HuH-7.5 (cell line): ENCODE results near the gene NOX5.

ENCODE experiments used
- DNase-seq: peaks from one replicate; pipeline ENCODE4 v3.0.0; 2011; ENCODE audit warnings: low spot score

Gene NOX5

GRCh38 chr15:69018951-69019350 is 4.5 kb downstream of the NOX5 start:
- no peak for DNase-seq

GRCh38 chr15:69021895-69022294 is 7.4 kb downstream of the NOX5 start:
- DNase-seq, result no peak

- DNase-seq, result no peak
Measured at GRCh38 chr15:69025320-69025719, 10.8 kb downstream of the NOX5 start.

GRCh38 chr15:69026355-69026754 is 11.9 kb downstream of the NOX5 start:
- DNase-seq, result no peak

- no peak for DNase-seq
Measured at GRCh38 chr15:69027976-69028518, 13.6 kb downstream of the NOX5 start.

DNA sequence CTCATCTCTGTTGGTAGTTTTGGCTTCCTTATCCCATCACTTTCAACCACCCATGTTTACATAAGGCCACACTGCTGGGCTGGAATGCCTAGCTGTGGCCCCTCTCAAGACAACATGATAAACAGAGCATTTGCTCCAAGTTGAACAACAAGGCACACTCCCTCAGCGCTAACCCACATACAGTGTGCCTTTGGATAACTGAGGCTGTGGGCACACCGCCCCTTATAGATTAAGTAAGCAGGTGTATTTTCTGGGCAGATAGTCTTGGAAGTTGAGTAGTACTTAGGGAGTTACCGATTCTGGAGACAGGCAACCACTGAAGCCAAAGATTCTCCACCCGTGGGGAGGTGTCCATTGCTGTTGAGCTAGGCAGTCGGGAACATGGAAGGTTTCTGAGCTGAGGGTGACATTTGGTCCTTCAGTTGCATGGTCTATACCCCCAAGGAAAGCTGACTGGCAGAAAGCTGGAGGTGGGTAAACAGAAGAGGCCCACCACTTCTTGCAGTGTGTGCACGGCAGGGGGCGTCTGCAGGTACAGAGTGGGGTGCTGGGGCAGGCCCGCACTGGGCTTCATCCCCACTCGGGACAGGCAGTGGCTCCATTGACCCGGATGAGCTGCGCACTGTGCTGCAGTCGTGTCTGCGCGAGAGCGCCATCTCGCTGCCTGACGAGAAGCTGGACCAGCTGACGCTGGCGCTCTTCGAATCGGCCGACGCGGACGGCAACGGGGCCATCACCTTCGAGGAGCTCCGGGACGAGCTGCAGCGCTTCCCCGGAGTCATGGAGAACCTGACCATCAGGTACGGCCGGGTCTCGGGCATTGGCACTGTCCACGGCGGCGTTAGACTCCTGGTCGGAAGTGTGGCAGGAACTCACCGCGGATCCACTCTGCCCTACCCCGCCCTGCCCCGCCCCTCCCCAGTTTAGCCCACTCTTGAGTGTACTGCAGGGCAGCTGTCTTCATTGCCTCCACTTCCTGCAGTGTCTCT is 16.8 kb downstream of the NOX5 start:
- peak; percentile 76 for DNase-seq

GRCh38 chr15:69032031-69032430 is 17.5 kb downstream of the NOX5 start:
- DNase-seq, result no peak

DNA sequence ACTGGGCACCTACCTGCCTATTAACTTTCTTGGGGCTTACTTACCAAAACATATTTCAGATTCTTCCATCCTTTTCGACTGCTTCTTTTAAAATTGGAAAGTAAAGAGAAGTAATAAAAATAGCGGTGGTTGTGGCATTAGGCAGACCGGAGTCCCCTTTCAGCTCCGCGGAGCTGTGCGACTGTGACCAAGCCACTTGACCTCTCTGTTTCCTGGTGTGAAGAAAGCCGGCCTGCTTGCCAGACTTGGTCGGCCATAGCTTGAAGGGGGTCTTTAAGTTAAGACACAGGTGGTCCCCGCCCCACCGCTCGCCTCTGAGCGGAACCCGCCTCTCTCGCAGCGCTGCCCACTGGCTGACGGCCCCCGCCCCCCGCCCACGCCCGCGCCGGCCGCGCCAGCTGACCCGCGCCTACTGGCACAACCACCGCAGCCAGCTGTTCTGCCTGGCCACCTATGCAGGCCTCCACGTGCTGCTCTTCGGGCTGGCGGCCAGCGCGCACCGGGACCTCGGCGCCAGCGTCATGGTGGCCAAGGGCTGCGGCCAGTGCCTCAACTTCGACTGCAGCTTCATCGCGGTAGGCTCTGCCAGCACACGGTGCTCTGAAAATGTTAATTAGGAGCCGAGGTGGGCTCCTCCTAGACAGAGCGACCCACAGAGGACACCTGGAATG is 18.3 kb downstream of the NOX5 start:
- no peak for DNase-seq

GRCh38 chr15:69034352-69034751 is 19.9 kb downstream of the NOX5 start:
- no peak for DNase-seq

- DNase-seq, result peak; percentile 82
Measured at GRCh38 chr15:69035205-69035917, 20.9 kb downstream of the NOX5 start.

- no peak for DNase-seq
Measured at GRCh38 chr15:69035918-69036258, 21.4 kb downstream of the NOX5 start.

- DNase-seq, result no peak
Measured at GRCh38 chr15:69036826-69037225, 22.3 kb downstream of the NOX5 start.

DNA sequence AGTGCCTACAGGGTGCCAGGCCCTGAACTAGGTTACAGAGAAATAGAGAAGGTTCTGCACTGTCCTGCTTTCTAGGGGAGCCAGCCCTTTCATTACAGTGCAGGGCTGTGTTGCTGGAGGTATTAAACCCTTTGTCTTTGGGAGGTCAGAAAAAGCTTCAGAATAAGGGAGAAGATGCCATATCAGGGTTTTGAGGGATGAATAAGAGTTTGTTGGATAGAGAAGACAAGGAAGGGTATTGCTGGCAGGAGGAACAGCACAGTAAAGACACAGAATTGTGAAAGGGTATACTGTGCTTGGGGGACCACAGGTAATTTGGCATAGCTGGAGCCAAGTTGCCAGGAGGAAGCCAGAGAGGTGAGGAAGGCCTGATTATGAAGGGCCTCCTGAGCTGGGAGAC is 23.0 kb downstream of the NOX5 start:
- no peak for DNase-seq

DNA sequence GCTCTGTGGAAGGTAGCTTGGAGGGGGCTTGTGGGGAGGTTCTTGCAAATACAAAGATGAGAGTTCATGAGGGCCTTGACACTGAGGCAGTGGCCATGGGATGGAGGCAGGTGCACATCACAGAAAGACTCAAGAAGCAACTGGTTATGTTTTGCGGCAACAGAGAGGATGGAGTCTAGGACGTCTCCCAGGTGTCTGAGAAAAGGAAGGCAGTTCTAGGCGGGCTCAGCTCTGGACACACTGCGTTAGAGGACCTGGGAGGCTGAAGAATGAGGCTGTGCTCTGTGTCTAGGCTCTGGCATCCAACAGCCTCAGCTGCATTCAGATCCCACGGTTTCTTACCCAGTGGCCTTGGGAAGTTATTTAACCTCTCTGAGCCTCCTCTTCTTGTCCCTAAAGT is 23.5 kb downstream of the NOX5 start:
- DNase-seq, result no peak

GRCh38 chr15:69038508-69038907 is 24.0 kb downstream of the NOX5 start:
- no peak for DNase-seq

DNA sequence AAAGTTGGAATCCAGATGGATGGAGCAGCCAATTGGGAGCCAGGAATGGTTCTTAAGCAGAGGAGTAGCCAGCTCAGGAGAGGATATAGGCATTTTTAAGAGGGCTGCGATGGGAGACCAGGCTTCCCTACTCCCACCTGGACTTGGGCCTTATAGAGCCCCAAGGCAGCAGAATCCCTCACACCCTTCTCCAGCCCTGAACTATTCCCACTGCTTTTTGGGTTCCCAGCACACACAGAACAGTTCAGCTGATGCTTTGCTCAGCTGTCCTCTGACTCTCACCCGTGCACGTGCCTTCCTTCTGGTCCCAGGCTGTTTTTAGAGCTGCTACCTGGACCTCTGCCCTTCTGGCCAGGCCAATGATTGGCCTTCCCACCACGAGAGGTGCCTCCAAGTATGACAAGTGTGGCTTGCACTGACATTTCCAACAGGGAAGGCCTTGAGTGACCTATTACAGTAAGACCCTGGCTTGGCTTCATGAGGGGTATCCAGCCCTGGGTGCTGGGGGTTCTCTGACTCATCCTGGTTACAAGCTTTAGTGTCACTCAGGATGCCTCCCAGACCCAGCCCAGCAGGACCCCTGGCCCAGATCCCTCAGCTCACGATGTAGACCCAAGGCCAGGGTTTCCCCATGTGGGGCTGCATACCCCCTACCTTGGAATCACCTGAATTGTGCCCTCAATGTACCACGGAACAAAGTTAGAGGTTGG is 25.2 kb downstream of the NOX5 start:
- DNase-seq, result no peak

DNA sequence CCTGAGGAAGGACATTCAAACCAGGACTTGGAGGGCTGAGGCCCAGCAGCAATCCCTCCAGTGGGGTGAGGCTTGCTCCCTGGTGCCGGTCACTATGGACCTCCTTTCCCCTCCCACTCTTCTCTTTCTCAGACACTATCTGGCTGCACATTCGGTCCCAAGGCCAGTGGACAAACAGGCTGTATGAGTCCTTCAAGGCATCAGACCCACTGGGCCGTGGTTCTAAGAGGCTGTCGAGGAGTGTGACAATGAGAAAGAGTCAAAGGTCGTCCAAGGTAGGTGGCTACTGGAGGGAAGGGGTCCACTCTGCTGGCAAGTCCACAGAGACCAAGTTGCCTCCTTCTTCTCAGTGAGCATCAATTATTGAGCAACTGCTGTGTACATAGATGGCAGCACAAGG is 28.0 kb downstream of the NOX5 start:
- no peak for DNase-seq

GRCh38 chr15:69045802-69046201 is 31.3 kb downstream of the NOX5 start:
- peak; percentile 70 for DNase-seq

DNA sequence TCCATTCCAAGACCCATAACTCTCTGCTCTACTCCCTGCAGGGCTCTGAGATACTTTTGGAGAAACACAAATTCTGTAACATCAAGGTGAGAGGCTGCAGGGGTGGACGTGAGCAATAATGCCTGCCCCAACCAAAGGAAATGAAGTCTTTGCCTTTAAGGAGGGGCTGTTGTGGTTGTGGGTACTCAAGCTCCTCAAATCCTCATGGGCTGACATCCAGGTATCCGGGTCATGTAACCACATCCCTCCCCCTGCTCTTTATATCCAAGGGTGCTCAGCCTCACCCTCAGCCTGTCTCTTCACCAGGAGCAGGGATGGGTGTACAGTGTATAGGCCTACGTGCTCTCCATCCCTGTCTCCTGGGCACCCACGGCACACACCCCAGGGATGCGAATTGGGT is 32.3 kb downstream of the NOX5 start:
- no peak for DNase-seq

- DNase-seq, result no peak
Measured at GRCh38 chr15:69049976-69050375, 35.5 kb downstream of the NOX5 start.

DNA sequence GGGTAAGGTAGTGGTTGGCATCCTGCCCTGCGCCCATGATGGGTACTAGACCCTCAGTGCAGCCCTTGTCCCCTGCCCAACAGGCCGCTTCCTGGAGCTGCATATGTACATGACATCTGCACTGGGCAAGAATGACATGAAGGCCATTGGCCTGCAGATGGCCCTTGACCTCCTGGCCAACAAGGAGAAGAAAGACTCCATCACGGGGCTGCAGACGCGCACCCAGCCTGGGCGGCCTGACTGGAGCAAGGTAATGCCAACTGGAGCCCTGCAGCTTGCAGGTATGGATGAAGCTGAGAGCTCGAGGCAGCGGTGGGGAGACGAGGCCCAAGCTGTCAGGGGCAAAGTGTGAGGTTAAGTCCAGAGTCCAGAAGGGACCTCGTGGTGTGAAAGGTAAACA is 40.8 kb downstream of the NOX5 start:
- no peak for DNase-seq

- DNase-seq, result no peak
Measured at GRCh38 chr15:69056365-69056764, 41.9 kb downstream of the NOX5 start.
